DMS79 (cell line): ENCODE results near the gene DGLUCY.
"Not testable (repeated sequence)": the region's sequence is repeated elsewhere in the genome, so short reads cannot be mapped to it uniquely, and the experiment has no call there.

Source experiments
- DNase-seq: peaks from one replicate; lab custom pipeline; 2025; lab: John Stamatoyannopoulos, UW

The DGLUCY gene

GRCh38 chr14:91140672-91141071, 26.8 kb downstream of the DGLUCY start:
- DNase-seq, result no peak

- no peak for DNase-seq
Observed at GRCh38 chr14:91142214-91142668, 28.4 kb downstream of the DGLUCY start.

- DNase-seq, result no peak
Observed at GRCh38 chr14:91143862-91144261, 30.0 kb downstream of the DGLUCY start.

- DNase-seq, result no peak
Observed at GRCh38 chr14:91144425-91145145, 30.7 kb downstream of the DGLUCY start.

- no peak for DNase-seq
Observed at GRCh38 chr14:91145391-91146160, 31.7 kb downstream of the DGLUCY start.

GRCh38 chr14:91146661-91147060, 32.8 kb downstream of the DGLUCY start:
- DNase-seq, result no peak

GRCh38 chr14:91149462-91149861, 35.6 kb downstream of the DGLUCY start:
- DNase-seq, result peak; percentile 91

GRCh38 chr14:91152499-91152898, 38.6 kb downstream of the DGLUCY start:
- no peak for DNase-seq

- no peak for DNase-seq
Observed at GRCh38 chr14:91153360-91153759, 39.5 kb downstream of the DGLUCY start.

GRCh38 chr14:91154851-91155625, 41.2 kb downstream of the DGLUCY start:
- peak; percentile 95 for DNase-seq

GRCh38 chr14:91155626-91156089, 41.8 kb downstream of the DGLUCY start:
- no peak for DNase-seq

- not testable (repeated sequence) for DNase-seq
Observed at GRCh38 chr14:91156142-91156666, 42.3 kb downstream of the DGLUCY start.

GRCh38 chr14:91156877-91157276, 43.0 kb downstream of the DGLUCY start:
- DNase-seq, result not testable (repeated sequence)

- peak; percentile 71 for DNase-seq
Observed at GRCh38 chr14:91158091-91158790, 44.4 kb downstream of the DGLUCY start.

- DNase-seq, result no peak
Observed at GRCh38 chr14:91159182-91159581, 45.3 kb downstream of the DGLUCY start.

GRCh38 chr14:91159906-91160305, 46.0 kb downstream of the DGLUCY start:
- no peak for DNase-seq

- DNase-seq, result no peak
Observed at GRCh38 chr14:91163316-91163715, 49.4 kb downstream of the DGLUCY start.

GRCh38 chr14:91164676-91165075, 50.8 kb downstream of the DGLUCY start:
- no peak for DNase-seq

GRCh38 chr14:91167380-91167770, 53.5 kb downstream of the DGLUCY start:
- DNase-seq, result no peak

- DNase-seq, result no peak
Observed at GRCh38 chr14:91169951-91170350, 56.1 kb downstream of the DGLUCY start.

- no peak for DNase-seq
Observed at GRCh38 chr14:91170504-91171121, 56.7 kb downstream of the DGLUCY start.
